Gastrocnemius medialis (tissue), 4 donors: ENCODE measurements around the gene GRM4.

Source experiments
- POLR2A ChIP-seq, 2 donors: fragments of 450-650 bp; IDR thresholded peaks; one replicate each; pipeline ENCODE4 v1.6.1; 2017; ENCODE audit warnings: antibody characterized with exemption in 2 of 2, mild to moderate bottlenecking in 2 of 2, moderate library complexity in 2 of 2
- TF ChIP-seq, protein P1 (sequence below), 5 experiments: fragments of 450-650 bp in 3 of 5; fragments of 200-600 bp in 2 of 5; sonication (generic) in 2 of 5; IDR thresholded peaks in 4 of 5; conservative IDR thresholded peaks in 1 of 5; 1 replicate in 4 of 5; 2 replicates in 1 of 5; pipeline ENCODE4 v1.5.1; 2016 to 2019; ENCODE audit warnings: antibody characterized with exemption in 5 of 5, mild to moderate bottlenecking in 3 of 5, moderate library complexity in 3 of 5

DNA sequence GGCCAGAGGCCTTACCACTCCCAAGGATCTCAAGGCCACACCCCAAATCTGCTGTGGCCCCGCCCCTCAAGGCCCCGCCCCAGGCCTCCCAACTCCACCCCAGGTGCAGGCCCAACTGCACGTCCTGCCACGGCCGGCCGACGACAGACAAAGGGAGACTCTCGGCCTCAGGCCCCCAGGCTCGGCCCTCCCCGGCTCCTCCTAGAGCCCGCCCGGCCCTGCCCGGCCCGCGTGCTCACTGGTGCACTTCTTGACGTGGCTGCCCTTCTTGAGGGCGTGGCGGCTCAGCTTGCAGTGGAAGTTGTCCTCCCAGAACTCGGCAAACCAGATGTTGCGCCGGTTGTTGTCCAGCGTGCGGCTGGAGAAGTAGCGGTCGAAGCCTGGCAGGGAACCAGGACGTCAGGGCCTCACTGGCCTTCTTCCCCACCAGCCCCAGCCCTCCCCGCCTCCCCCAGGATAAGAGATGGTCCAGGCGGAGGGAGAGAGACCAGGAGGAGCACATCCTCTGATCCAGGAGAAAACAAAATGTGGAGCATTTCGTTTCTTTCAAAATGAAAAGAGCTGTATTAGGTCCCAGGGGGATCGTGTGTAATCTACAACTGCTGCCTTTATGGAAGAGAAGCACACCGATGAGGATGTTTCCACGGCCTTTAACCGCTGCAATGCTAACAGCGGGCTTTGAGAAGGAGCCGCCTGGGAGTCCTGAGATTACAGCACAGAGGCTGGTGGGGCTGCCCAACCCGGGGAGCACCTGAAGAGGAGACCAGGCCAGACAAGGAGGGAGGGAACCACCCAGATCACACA is 89.4 kb downstream of the GRM4 start:
- TF ChIP-seq, protein P1, sequence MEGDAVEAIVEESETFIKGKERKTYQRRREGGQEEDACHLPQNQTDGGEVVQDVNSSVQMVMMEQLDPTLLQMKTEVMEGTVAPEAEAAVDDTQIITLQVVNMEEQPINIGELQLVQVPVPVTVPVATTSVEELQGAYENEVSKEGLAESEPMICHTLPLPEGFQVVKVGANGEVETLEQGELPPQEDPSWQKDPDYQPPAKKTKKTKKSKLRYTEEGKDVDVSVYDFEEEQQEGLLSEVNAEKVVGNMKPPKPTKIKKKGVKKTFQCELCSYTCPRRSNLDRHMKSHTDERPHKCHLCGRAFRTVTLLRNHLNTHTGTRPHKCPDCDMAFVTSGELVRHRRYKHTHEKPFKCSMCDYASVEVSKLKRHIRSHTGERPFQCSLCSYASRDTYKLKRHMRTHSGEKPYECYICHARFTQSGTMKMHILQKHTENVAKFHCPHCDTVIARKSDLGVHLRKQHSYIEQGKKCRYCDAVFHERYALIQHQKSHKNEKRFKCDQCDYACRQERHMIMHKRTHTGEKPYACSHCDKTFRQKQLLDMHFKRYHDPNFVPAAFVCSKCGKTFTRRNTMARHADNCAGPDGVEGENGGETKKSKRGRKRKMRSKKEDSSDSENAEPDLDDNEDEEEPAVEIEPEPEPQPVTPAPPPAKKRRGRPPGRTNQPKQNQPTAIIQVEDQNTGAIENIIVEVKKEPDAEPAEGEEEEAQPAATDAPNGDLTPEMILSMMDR (IDR thresholded peaks at IDR 0.05 in 4 of 5, conservative IDR thresholded peaks at IDR 0.05 in 1 of 5): no peak
- TF ChIP-seq POLR2A (IDR thresholded peaks at IDR 0.05): no peak
